DND-41 (cell line): ENCODE results near the gene BLM.

Experiments
- ATAC-seq: fragments of 200-7000 bp; cut with Tn5 transposase; 3 replicates; pipeline ENCODE4 v1.9.1; 2021; ENCODE audit warnings: low read depth; ENCODE audit not compliant: insufficient read depth
- DNase-seq: peaks from one replicate; pipeline ENCODE4 v3.0.0-alpha.2; 2020
- H2AFZ ChIP-seq: 2 replicates; pipeline ENCODE4 v1.6.0; 2012; ENCODE audit warnings: low read depth, low read length
- H3K27ac ChIP-seq: 2 replicates; pipeline ENCODE4 v1.5.1; 2012; ENCODE audit warnings: low read length, inconsistent platforms
- H3K27me3 ChIP-seq: fragments of 200-600 bp; sonication (generic); 2 replicates; pipeline ENCODE4 v1.6.0; 2012; ENCODE audit warnings: low read length, mild to moderate bottlenecking, inconsistent platforms; ENCODE audit not compliant: insufficient read depth, poor library complexity
- H3K36me3 ChIP-seq: 2 replicates; pipeline ENCODE4 v1.5.1; 2012; ENCODE audit warnings: low read length, inconsistent platforms; ENCODE audit not compliant: insufficient read depth
- H3K4me1 ChIP-seq: 2 replicates; pipeline ENCODE4 v1.5.1; 2012; ENCODE audit warnings: mild to moderate bottlenecking, low read length; ENCODE audit not compliant: insufficient read depth
- H3K4me2 ChIP-seq: 2 replicates; pipeline ENCODE4 v1.6.0; 2012; ENCODE audit warnings: mild to moderate bottlenecking, moderate library complexity, low read length, inconsistent platforms; ENCODE audit not compliant: insufficient read depth
- H3K4me3 ChIP-seq, 2 experiments: fragments of 200-600 bp in 1 of 2; shearing (Covaris generic) in 1 of 2; 2 replicates each; pipeline ENCODE4 v1.5.1; 2012 to 2016; ENCODE audit warnings: inconsistent platforms in 2 of 2, low read length in 2 of 2, mild to moderate bottlenecking in 2 of 2, low read depth in 1 of 2, moderate library complexity in 1 of 2
- H3K79me2 ChIP-seq: 2 replicates; pipeline ENCODE4 v1.6.0; 2012; ENCODE audit warnings: low read length, inconsistent platforms; ENCODE audit not compliant: insufficient read depth
- H3K9ac ChIP-seq: 2 replicates; pipeline ENCODE4 v1.6.0; 2012; ENCODE audit warnings: low read depth, mild to moderate bottlenecking, inconsistent platforms, low read length, moderate library complexity
- H3K9me3 ChIP-seq: 2 replicates; pipeline ENCODE4 v1.5.1; 2012; ENCODE audit warnings: low read length, moderate library complexity, mild to moderate bottlenecking, inconsistent platforms; ENCODE audit not compliant: insufficient read depth, severe bottlenecking
- H4K20me1 ChIP-seq: 2 replicates; pipeline ENCODE4 v1.6.0; 2012; ENCODE audit warnings: low read length; ENCODE audit not compliant: insufficient read depth
- EZH2 ChIP-seq: IDR thresholded peaks from 3 replicates; pipeline ENCODE4 v1.6.1; 2012; ENCODE audit warnings: borderline replicate concordance, low read depth, mild to moderate bottlenecking, moderate library complexity, low read length, inconsistent platforms; ENCODE audit not compliant: severe bottlenecking
- TF ChIP-seq, protein P1 (sequence below): IDR thresholded peaks from 2 replicates; pipeline ENCODE4 v1.5.1; 2012; ENCODE audit warnings: borderline replicate concordance, low read length, moderate library complexity, mild to moderate bottlenecking; ENCODE audit not compliant: poor library complexity, severe bottlenecking; ENCODE audit errors: extremely low read depth

Gene BLM

DNA sequence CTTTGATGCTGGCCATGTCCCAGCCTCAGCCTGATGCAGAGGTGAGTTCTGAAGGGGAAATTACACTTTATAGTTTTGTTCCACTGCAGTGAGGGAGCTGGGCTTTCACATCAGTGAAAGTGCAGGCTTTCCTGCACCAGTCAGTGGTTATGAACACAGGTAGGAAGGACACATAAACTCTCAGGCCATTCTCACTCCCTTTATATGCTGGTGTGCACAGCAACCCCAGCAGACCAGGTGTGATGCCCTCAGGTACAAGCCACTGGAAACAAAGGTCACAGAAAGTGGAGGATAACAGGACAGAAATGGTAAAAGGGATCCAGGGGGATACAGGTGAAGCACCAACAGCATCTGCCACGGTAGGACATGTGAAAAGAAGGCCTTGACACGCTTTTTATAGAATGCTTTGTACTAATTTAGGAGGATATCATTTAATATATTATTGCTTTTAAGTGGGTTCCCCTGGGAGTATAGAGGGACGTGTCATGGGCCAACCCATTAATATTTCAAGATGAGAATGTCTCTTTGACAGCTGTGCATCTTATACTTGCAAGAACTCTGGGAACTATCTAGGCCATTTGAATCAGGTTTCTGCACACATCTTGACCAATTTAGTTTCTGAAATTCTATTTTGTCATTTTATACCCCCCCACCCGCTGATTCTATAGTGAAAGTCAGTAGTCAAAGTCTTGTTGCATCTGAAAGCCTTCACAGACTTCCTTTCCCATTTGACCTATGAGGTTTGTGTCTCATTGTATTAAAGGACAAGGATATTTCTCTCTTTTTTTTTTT, 25.0 kb upstream of the BLM start:
- no peaks in the 10 kb centered on the region for H3K9me3 ChIP-seq
- no peak for ATAC-seq
- no peak for DNase-seq

GRCh38 chr15:90694987-90695386, 22.2 kb upstream of the BLM start:
- Histone ChIP-seq H3K79me2 (no peaks in the 10 kb centered on the region), H3K4me3 (no peak overlapping the region), H3K4me1 (no peaks in the 10 kb centered on the region), H3K9ac (no peak overlapping the region), H3K36me3 (no peaks in the 10 kb centered on the region), H3K9me3 (no peaks in the 10 kb centered on the region), H3K4me2 (no peak overlapping the region), H3K27ac (no peak overlapping the region), H3K27me3 (no peaks in the 10 kb centered on the region), H4K20me1 (no peaks in the 10 kb centered on the region), H2AFZ (no peak overlapping the region)
- ATAC-seq (no peak), DNase-seq (no peak)
- TF ChIP-seq EZH2 = no peak
- TF ChIP-seq, protein P1, sequence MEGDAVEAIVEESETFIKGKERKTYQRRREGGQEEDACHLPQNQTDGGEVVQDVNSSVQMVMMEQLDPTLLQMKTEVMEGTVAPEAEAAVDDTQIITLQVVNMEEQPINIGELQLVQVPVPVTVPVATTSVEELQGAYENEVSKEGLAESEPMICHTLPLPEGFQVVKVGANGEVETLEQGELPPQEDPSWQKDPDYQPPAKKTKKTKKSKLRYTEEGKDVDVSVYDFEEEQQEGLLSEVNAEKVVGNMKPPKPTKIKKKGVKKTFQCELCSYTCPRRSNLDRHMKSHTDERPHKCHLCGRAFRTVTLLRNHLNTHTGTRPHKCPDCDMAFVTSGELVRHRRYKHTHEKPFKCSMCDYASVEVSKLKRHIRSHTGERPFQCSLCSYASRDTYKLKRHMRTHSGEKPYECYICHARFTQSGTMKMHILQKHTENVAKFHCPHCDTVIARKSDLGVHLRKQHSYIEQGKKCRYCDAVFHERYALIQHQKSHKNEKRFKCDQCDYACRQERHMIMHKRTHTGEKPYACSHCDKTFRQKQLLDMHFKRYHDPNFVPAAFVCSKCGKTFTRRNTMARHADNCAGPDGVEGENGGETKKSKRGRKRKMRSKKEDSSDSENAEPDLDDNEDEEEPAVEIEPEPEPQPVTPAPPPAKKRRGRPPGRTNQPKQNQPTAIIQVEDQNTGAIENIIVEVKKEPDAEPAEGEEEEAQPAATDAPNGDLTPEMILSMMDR = no peak

More for the DNA sequence above, 25.0 kb upstream of the BLM start:
- H3K4me3 ChIP-seq = no peak overlapping the region
- H2AFZ ChIP-seq = no peak overlapping the region
- H3K4me1 ChIP-seq = peaks cover 12% of the 10 kb centered on the region
- no peak overlapping the region for H3K9ac ChIP-seq
- no peak overlapping the region for H3K4me2 ChIP-seq
- no peak overlapping the region for H3K27ac ChIP-seq
- H4K20me1 ChIP-seq = no peaks in the 10 kb centered on the region
- H3K36me3 ChIP-seq = no peaks in the 10 kb centered on the region
- no peak for TF ChIP-seq EZH2
- TF ChIP-seq, protein P1 = no peak
- H3K79me2 ChIP-seq = no peaks in the 10 kb centered on the region
- no peaks in the 10 kb centered on the region for H3K27me3 ChIP-seq

GRCh38 chr15:90697175-90697574, 20.0 kb upstream of the BLM start:
- ATAC-seq (no peak), DNase-seq (no peak)
- no peaks in the 10 kb centered on the region for H4K20me1 ChIP-seq
- H3K27ac ChIP-seq = no peak overlapping the region
- H3K4me3 ChIP-seq = no peak overlapping the region
- H3K4me1 ChIP-seq = no peaks in the 10 kb centered on the region
- H3K9me3 ChIP-seq = no peaks in the 10 kb centered on the region
- H3K36me3 ChIP-seq = no peaks in the 10 kb centered on the region
- no peak overlapping the region for H3K4me2 ChIP-seq
- H3K79me2 ChIP-seq = no peaks in the 10 kb centered on the region
- no peak overlapping the region for H3K9ac ChIP-seq
- TF ChIP-seq EZH2 = no peak
- TF ChIP-seq, protein P1 = no peak
- no peaks in the 10 kb centered on the region for H3K27me3 ChIP-seq
- H2AFZ ChIP-seq = no peak overlapping the region
